AG09309 (cell line): ENCODE results near the gene NCKIPSD.

Experiments used
- DNase-seq: peaks from one replicate; pipeline ENCODE4 v3.0.0-alpha.2; 2010; ENCODE audit warnings: low read depth
- H3K4me3 ChIP-seq: 2 replicates; pipeline ENCODE4 v1.5.1; 2011; ENCODE audit warnings: mild to moderate bottlenecking, low read depth, low read length, moderate library complexity; ENCODE audit not compliant: control insufficient read depth
- CTCF ChIP-seq: IDR thresholded peaks from 2 replicates; pipeline ENCODE4 v1.5.1; 2011; ENCODE audit warnings: mild to moderate bottlenecking, low read depth, low read length, inconsistent platforms; ENCODE audit not compliant: insufficient read depth, control insufficient read depth; ENCODE audit errors: missing control alignments

The NCKIPSD gene

GRCh38 chr3:48716982-48717746, 31.4 kb upstream of the NCKIPSD start, which contains the start of gene IP6K2:
IP6K2 (minus strand) TSS chr3:48717221; CDS start chr3:48695291, 21,930 bp downstream.
- peak within 1 kb of the TSS; percentile 87 for H3K4me3 ChIP-seq
- DNase-seq, result peak; percentile 87
- TF ChIP-seq CTCF, result no peak

- DNase-seq, result no peak
These were observed 30.8 kb upstream of the NCKIPSD start for GRCh38 chr3:48716508-48716981.

GRCh38 chr3:48715174-48715800, 29.6 kb upstream of the NCKIPSD start:
- DNase-seq, result no peak
- H3K4me3 ChIP-seq, result no peak overlapping the region
- TF ChIP-seq CTCF, result no peak

More at GRCh38 chr3:48716508-48716981, 30.8 kb upstream of the NCKIPSD start:
- no peak for TF ChIP-seq CTCF
- H3K4me3 ChIP-seq, result peak overlapping the region; percentile 87

DNA sequence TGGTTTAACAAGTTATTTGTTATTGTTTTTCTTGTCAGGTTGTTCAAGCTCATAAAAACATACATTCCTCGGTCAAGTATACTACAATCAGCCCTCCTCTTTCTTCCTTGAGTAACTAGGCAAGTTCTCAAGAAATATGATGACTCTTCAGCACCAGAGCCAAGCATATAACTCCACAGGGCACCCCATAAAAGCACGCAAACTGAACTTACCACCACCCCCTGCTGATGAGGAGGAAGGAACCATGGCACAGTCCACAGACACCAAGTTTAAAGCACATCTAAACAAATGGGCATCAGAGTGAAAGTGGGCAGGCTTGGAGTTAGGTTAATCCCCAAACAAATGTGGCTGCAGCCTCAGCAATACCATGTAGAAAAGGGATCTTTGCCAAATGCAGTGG, 26.0 kb upstream of the NCKIPSD start:
- H3K4me3 ChIP-seq, result no peak overlapping the region

DNA sequence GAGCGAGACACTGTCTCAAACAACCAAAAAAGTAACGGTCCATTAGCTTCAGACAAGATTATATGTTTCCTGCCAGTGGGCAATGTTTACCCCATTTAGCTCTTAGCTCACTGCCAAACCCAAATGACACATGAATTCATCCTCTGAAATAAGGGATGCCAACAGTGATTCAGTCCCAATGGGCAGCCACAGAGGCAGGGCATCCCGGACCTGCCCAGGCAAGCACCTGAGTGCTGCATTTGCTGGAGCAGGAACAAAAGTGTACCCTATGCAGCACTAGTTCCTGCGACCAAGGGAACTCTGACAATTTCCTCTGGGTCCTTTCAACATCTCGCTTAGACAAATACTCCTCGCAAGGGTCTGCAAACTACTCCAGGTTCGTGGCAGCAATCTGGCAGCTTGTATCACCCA, 23.3 kb upstream of the NCKIPSD start:
- TF ChIP-seq CTCF, result no peak
- DNase-seq, result no peak
- no peak overlapping the region for H3K4me3 ChIP-seq

More for the DNA sequence above, 26.0 kb upstream of the NCKIPSD start:
- DNase-seq, result no peak
- no peak for TF ChIP-seq CTCF

- TF ChIP-seq CTCF, result no peak
- DNase-seq, result peak; percentile 17
- H3K4me3 ChIP-seq, result no peak overlapping the region
These were observed 22.8 kb upstream of the NCKIPSD start for GRCh38 chr3:48708481-48708889.
